ENCODE data around the gene RPUSD2. TPM values are rescaled to one million over a fixed set of nuclear protein-coding genes. Genes with fewer than 3 reads are reported as not detected.
A peak's percentile ranks its signal among the peaks of the same experiment; 100 is the strongest.

RPUSD2 gene
- total and polyA plus RNA-seq, 2 donors (not counting 3 experiments of a cell fraction or from before 2014, with no cell fraction given): 7.0 to 11.4 TPM

DNA sequence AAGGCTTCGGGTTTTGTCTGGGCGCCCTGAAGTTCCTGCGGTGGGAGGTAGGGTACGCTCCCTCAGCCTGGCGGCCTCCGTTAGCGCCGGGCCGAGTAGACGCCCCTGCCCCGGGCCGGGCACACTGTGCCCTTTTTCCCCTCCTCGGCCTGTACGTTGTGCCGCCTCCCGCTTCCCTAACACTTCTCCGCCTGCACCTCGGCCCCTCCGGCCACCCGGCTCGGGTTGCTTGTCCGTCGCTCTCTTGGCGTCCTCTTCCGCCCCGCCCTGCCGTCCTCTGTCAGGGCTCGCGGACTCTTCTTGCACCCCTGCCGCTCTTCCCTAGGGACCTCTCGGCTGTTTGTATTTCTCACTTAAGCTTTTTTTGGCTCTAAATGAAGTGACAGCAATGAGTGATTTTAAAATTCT is 25.3 kb downstream of the RPUSD2 start:
- dilution Hi-C loops (cut with MboI; ENCODE audit: extremely low pct_ligation_motif_present, low sequenced_read_pairs): no loop called here
- TSS peak; percentile 62 for BruUV-seq (replicated peaks)
- POLR2A ChIA-PET: no interaction called here
- Histone ChIP-seq H4K20me1 (replicated peaks; ENCODE audit: control insufficient read depth, extremely low read depth, insufficient read depth, low read length) (no peaks in the 10 kb centered on the region), H3K4me2 (ENCODE audit: insufficient read depth, low read length) (peak overlapping the region; percentile 98), H3K27ac (ENCODE audit: insufficient read depth, low read depth, low read length) (peak overlapping the region; percentile 99), H2AFZ (ENCODE audit: low read depth, low read length) (peak overlapping the region; percentile 96), H3K9me1 (replicated peaks; ENCODE audit: control insufficient read depth, extremely low read depth, insufficient read depth, low read length) (no peaks in the 10 kb centered on the region), H3K36me3 (ENCODE audit: control insufficient read depth in 2 of 2, extremely low read depth in 1 of 2, insufficient read depth in 2 of 2, low read length in 2 of 2) (no peaks in the 10 kb centered on the region), H3K9ac (replicated peaks; ENCODE audit: extremely low read depth, insufficient read depth, low read length) (peak overlapping the region; percentile 99), H3K9me3 (replicated peaks; ENCODE audit: control insufficient read depth, insufficient read depth, low read length) (no peaks in the 10 kb centered on the region), H3K4me3 (replicated peaks in 1 of 3; ENCODE audit: insufficient read depth in 1 of 3, low read depth in 1 of 3, low read length in 3 of 3) (peak overlapping the region; percentile 52 to 99 (median 99)), H3K79me2 (ENCODE audit: control insufficient read depth, insufficient read depth, low read length) (peaks cover 50% of the 10 kb centered on the region), H3K4me1 (ENCODE audit: control insufficient read depth, extremely low read depth, insufficient read depth, low read length) (peaks cover 8% of the 10 kb centered on the region), H3K27me3 (ENCODE audit: control insufficient read depth in 2 of 2, insufficient read depth in 2 of 2, low read length in 2 of 2) (peaks cover 0 to 2% of the 10 kb centered on the region in 2 experiments)
- CTCF ChIA-PET: interaction anchor here (1.3 kb wide), 1 partner anchor 9 kb away, joined by 4 read pairs; no protein-coding TSS in a partner anchor
- intact Hi-C loops (cut with micrococcal nuclease): loop anchor here (1.0 to 10.0 kb wide), 5 partner anchors 12 to 300 kb away; partner anchors contain the start of genes DNAJC17, RAD51, RPUSD2 and VPS18
- no peak for DNase-seq (ENCODE audit: low read depth, low spot score)
- TF ChIP-seq FOS (IDR thresholded peaks at IDR 0.05; ENCODE audit: borderline replicate concordance, insufficient read depth, low read length) (no peak), MYC (IDR thresholded peaks at IDR 0.05; ENCODE audit: low read depth, low read length) (no peak), POLR2A (IDR thresholded peaks at IDR 0.05; ENCODE audit: low read depth, low read length) (peak; percentile 54), EZH2 (IDR thresholded peaks at IDR 0.05; ENCODE audit: borderline replicate concordance, low read depth, low read length, severe bottlenecking) (no peak), POLR2AphosphoS5 (IDR thresholded peaks at IDR 0.05; ENCODE audit: insufficient read depth, low read depth, low read length) (peak; percentile 25)
- FAIRE-seq: peak; percentile 61

DNA sequence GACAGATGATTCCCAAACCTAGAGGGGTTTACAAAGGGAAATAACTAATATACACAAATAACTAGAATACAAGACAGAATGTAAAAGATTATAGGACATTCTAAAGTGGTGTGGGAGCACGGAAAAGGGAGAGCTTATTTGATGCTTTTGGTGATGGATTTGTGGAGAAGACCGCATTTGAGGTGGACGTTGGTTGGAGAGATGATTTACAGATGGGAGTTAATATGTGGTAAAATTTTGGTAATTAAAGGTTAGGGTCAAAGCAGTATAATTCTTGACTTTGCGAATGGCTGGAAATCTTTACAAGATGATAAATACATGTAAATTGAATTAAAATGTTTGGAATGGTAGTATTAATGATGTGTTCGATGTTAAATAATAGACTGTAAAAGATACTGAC is 26.1 kb downstream of the RPUSD2 start:
- Histone ChIP-seq H3K9me3 (replicated peaks; ENCODE audit: control insufficient read depth, insufficient read depth, low read length) (no peaks in the 10 kb centered on the region), H2AFZ (ENCODE audit: low read depth, low read length) (peak overlapping the region; percentile 96), H3K27ac (ENCODE audit: insufficient read depth, low read depth, low read length) (no peak overlapping the region), H3K9me1 (replicated peaks; ENCODE audit: control insufficient read depth, extremely low read depth, insufficient read depth, low read length) (no peaks in the 10 kb centered on the region), H3K36me3 (ENCODE audit: control insufficient read depth in 2 of 2, extremely low read depth in 1 of 2, insufficient read depth in 2 of 2, low read length in 2 of 2) (no peaks in the 10 kb centered on the region), H3K4me2 (ENCODE audit: insufficient read depth, low read length) (peak overlapping the region; percentile 98), H3K9ac (replicated peaks; ENCODE audit: extremely low read depth, insufficient read depth, low read length) (peak overlapping the region; percentile 99), H4K20me1 (replicated peaks; ENCODE audit: control insufficient read depth, extremely low read depth, insufficient read depth, low read length) (no peaks in the 10 kb centered on the region), H3K4me1 (ENCODE audit: control insufficient read depth, extremely low read depth, insufficient read depth, low read length) (peaks cover 8% of the 10 kb centered on the region), H3K4me3 (replicated peaks in 1 of 3; ENCODE audit: insufficient read depth in 1 of 3, low read depth in 1 of 3, low read length in 3 of 3) (peak overlapping the region; percentile 52 to 99 (median 99)), H3K27me3 (ENCODE audit: control insufficient read depth in 2 of 2, insufficient read depth in 2 of 2, low read length in 2 of 2) (no peaks in the 10 kb centered on the region), H3K79me2 (ENCODE audit: control insufficient read depth, insufficient read depth, low read length) (peaks cover 57% of the 10 kb centered on the region)
- no peak for FAIRE-seq
- DNase-seq (ENCODE audit: low read depth, low spot score): peak; percentile 23
- CTCF ChIA-PET: interaction anchor here (1.3 kb wide), 1 partner anchor 10 kb away, joined by 4 read pairs; no protein-coding TSS in a partner anchor
- dilution Hi-C loops (cut with MboI; ENCODE audit: extremely low pct_ligation_motif_present, low sequenced_read_pairs) (no loop called here), intact Hi-C loops (cut with micrococcal nuclease) (loop anchor here (2.0 to 10.0 kb wide), 2 partner anchors 26 to 210 kb away; partner anchors contain the start of genes DNAJC17, RPUSD2 and ZFYVE19)
- POLR2A ChIA-PET: no interaction called here
- no peak for TF ChIP-seq MYC (IDR thresholded peaks at IDR 0.05; ENCODE audit: low read depth, low read length)
- TF ChIP-seq, protein P1, sequence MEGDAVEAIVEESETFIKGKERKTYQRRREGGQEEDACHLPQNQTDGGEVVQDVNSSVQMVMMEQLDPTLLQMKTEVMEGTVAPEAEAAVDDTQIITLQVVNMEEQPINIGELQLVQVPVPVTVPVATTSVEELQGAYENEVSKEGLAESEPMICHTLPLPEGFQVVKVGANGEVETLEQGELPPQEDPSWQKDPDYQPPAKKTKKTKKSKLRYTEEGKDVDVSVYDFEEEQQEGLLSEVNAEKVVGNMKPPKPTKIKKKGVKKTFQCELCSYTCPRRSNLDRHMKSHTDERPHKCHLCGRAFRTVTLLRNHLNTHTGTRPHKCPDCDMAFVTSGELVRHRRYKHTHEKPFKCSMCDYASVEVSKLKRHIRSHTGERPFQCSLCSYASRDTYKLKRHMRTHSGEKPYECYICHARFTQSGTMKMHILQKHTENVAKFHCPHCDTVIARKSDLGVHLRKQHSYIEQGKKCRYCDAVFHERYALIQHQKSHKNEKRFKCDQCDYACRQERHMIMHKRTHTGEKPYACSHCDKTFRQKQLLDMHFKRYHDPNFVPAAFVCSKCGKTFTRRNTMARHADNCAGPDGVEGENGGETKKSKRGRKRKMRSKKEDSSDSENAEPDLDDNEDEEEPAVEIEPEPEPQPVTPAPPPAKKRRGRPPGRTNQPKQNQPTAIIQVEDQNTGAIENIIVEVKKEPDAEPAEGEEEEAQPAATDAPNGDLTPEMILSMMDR (IDR thresholded peaks at IDR 0.05; ENCODE audit: extremely low read depth in 1 of 2, insufficient read depth in 1 of 2, low read depth in 1 of 2, low read length in 2 of 2): no peak
- TF ChIP-seq, protein P2, sequence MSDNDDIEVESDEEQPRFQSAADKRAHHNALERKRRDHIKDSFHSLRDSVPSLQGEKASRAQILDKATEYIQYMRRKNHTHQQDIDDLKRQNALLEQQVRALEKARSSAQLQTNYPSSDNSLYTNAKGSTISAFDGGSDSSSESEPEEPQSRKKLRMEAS (IDR thresholded peaks at IDR 0.05; ENCODE audit: insufficient read depth, insufficient read length): no peak
- no peak for TF ChIP-seq EZH2 (IDR thresholded peaks at IDR 0.05; ENCODE audit: borderline replicate concordance, low read depth, low read length, severe bottlenecking)
- TF ChIP-seq POLR2A (IDR thresholded peaks at IDR 0.05; ENCODE audit: low read depth, low read length): no peak
- no peak for TF ChIP-seq POLR2AphosphoS5 (IDR thresholded peaks at IDR 0.05; ENCODE audit: insufficient read depth, low read depth, low read length)
- no peak for TF ChIP-seq GATA2 (IDR thresholded peaks at IDR 0.05; ENCODE audit: insufficient read depth, insufficient read length, low read depth, low read length)
- BruUV-seq (replicated peaks): no TSS peak
